H9 (cell line): ENCODE measurements around the gene CHN2. TPM values are rescaled to one million over a fixed set of nuclear protein-coding genes. Genes with fewer than 3 reads are reported as not detected.

Source experiments
- DNase-seq: peaks from one replicate; pipeline ENCODE4 v3.0.0-alpha.2; 2017
- H2AFZ ChIP-seq: one replicate; pipeline ENCODE4 v1.6.1; 2013; ENCODE audit warnings: mild to moderate bottlenecking, low read length, control low read depth, moderate library complexity
- H2AK5ac ChIP-seq: 2 replicates; pipeline ENCODE4 v1.6.1; 2013; ENCODE audit warnings: low read length, control low read depth, mixed read lengths; ENCODE audit not compliant: insufficient read length
- H2BK120ac ChIP-seq: one replicate; pipeline ENCODE4 v1.6.1; 2013; ENCODE audit warnings: low read depth, mild to moderate bottlenecking, low read length, control low read depth, inconsistent platforms; ENCODE audit not compliant: poor library complexity, severe bottlenecking
- H2BK12ac ChIP-seq: 2 replicates; pipeline ENCODE4 v1.6.1; 2013; ENCODE audit warnings: low read length, control low read depth, mixed read lengths, low read depth; ENCODE audit not compliant: insufficient read length
- H2BK15ac ChIP-seq: 2 replicates; pipeline ENCODE4 v1.6.1; 2013; ENCODE audit warnings: low read depth, low read length, control low read depth
- H2BK20ac ChIP-seq: one replicate; pipeline ENCODE4 v1.6.1; 2013; ENCODE audit warnings: low read depth, mild to moderate bottlenecking, low read length, control low read depth, inconsistent platforms; ENCODE audit not compliant: poor library complexity, severe bottlenecking
- H2BK5ac ChIP-seq: 2 replicates; pipeline ENCODE4 v1.6.1; 2013; ENCODE audit warnings: low read length, control low read depth, mixed read lengths; ENCODE audit not compliant: insufficient read length
- H3K14ac ChIP-seq: 2 replicates; pipeline ENCODE4 v1.6.1; 2013; ENCODE audit warnings: low read length, control low read depth; ENCODE audit not compliant: insufficient read depth
- H3K18ac ChIP-seq: 2 replicates; pipeline ENCODE4 v1.6.1; 2013; ENCODE audit warnings: low read depth, mild to moderate bottlenecking, mixed read lengths, low read length, control low read depth; ENCODE audit not compliant: insufficient read length
- H3K23ac ChIP-seq: 2 replicates; pipeline ENCODE4 v1.6.1; 2013; ENCODE audit warnings: low read length, control low read depth, mixed read lengths, low read depth; ENCODE audit not compliant: insufficient read length
- H3K23me2 ChIP-seq: 2 replicates; pipeline ENCODE4 v1.6.1; 2013; ENCODE audit warnings: low read depth, mild to moderate bottlenecking, mixed read lengths, low read length, control low read depth; ENCODE audit not compliant: insufficient read length, poor library complexity, severe bottlenecking
- H3K27ac ChIP-seq: 2 replicates; pipeline ENCODE4 v1.5.1; 2013; ENCODE audit warnings: low read length, control low read depth, mixed read lengths, low read depth; ENCODE audit not compliant: insufficient read length
- H3K27me3 ChIP-seq: 2 replicates; pipeline ENCODE4 v1.6.1; 2013; ENCODE audit warnings: low read length, control low read depth, inconsistent platforms; ENCODE audit not compliant: insufficient read depth
- H3K4ac ChIP-seq: 2 replicates; pipeline ENCODE4 v1.6.1; 2013; ENCODE audit warnings: low read depth, mild to moderate bottlenecking, control low read depth, inconsistent platforms, low read length, moderate library complexity
- H3K4me1 ChIP-seq: 2 replicates; pipeline ENCODE4 v1.6.1; 2013; ENCODE audit warnings: low read length, control low read depth, inconsistent platforms; ENCODE audit not compliant: insufficient read depth
- H3K4me2 ChIP-seq: 2 replicates; pipeline ENCODE4 v1.6.1; 2013; ENCODE audit warnings: low read length, control low read depth, mixed read lengths; ENCODE audit not compliant: insufficient read length, insufficient read depth
- H3K56ac ChIP-seq: 2 replicates; pipeline ENCODE4 v1.6.1; 2013; ENCODE audit warnings: low read depth, mild to moderate bottlenecking, mixed read lengths, low read length, control low read depth; ENCODE audit not compliant: insufficient read length
- H3K79me1 ChIP-seq: 2 replicates; pipeline ENCODE4 v1.6.1; 2013; ENCODE audit warnings: low read depth, mild to moderate bottlenecking, moderate library complexity, low read length, control low read depth, inconsistent platforms; ENCODE audit not compliant: insufficient read depth, poor library complexity, severe bottlenecking
- H3K79me2 ChIP-seq: 2 replicates; pipeline ENCODE4 v1.6.1; 2013; ENCODE audit warnings: low read length, control low read depth, inconsistent platforms; ENCODE audit not compliant: insufficient read depth
- H3K9ac ChIP-seq: 2 replicates; pipeline ENCODE4 v1.6.1; 2013; ENCODE audit warnings: low read length, control low read depth, mixed read lengths; ENCODE audit not compliant: insufficient read length; ENCODE audit errors: extremely low read depth
- H3K9me3 ChIP-seq: one replicate; pipeline ENCODE4 v1.6.1; 2013; ENCODE audit warnings: low read depth, low read length, inconsistent platforms; ENCODE audit not compliant: control insufficient read depth
- H3T11ph ChIP-seq: one replicate; pipeline ENCODE4 v1.6.1; 2013; ENCODE audit warnings: mild to moderate bottlenecking, low read length, control low read depth, inconsistent platforms
- H4K20me1 ChIP-seq: one replicate; pipeline ENCODE4 v1.6.1; 2013; ENCODE audit not compliant: control insufficient read depth, insufficient read length, insufficient read depth
- H4K5ac ChIP-seq: 2 replicates; pipeline ENCODE4 v1.6.1; 2013; ENCODE audit warnings: low read depth, mild to moderate bottlenecking, mixed read lengths, low read length, control low read depth; ENCODE audit not compliant: insufficient read length
- H4K8ac ChIP-seq: replicated peaks from 2 replicates; pipeline ENCODE4 v1.6.1; 2013; ENCODE audit warnings: low read length, control low read depth, mixed read lengths, low read depth; ENCODE audit not compliant: insufficient read length
- H4K91ac ChIP-seq: 2 replicates; pipeline ENCODE4 v1.6.1; 2013; ENCODE audit warnings: low read depth, mild to moderate bottlenecking, moderate library complexity, mixed read lengths, low read length, control low read depth; ENCODE audit not compliant: insufficient read length
- H3K27ac Mint-ChIP-seq, 3 experiments: 2 replicates in 2 of 3; 3 replicates in 1 of 3; pipeline ENCODE4 v1.8.0; 2020 to 2021; ENCODE audit warnings: mixed read lengths in 3 of 3, mild to moderate bottlenecking in 1 of 3, moderate library complexity in 1 of 3
- H3K27me3 Mint-ChIP-seq: 2 replicates; pipeline ENCODE4 v1.8.0; 2021; ENCODE audit warnings: low read depth, mild to moderate bottlenecking, moderate library complexity, mixed read lengths
- H3K36me3 Mint-ChIP-seq, 3 experiments: 2 replicates in 2 of 3; 3 replicates in 1 of 3; pipeline ENCODE4 v1.8.0; 2020 to 2021; ENCODE audit warnings: low read depth in 3 of 3, mixed read lengths in 3 of 3; ENCODE audit not compliant: insufficient read depth in 1 of 3
- H3K4me1 Mint-ChIP-seq, 2 experiments: 2 replicates each; pipeline ENCODE4 v1.8.0; 2020; ENCODE audit warnings: mixed read lengths in 2 of 2
- H3K4me3 Mint-ChIP-seq, 2 experiments: 2 replicates in 1 of 2; 3 replicates in 1 of 2; pipeline ENCODE4 v1.8.0; 2020 to 2021; ENCODE audit warnings: mild to moderate bottlenecking in 2 of 2, mixed read lengths in 2 of 2, moderate library complexity in 1 of 2
- H3K9me3 Mint-ChIP-seq, 2 experiments: 2 replicates in 1 of 2; 3 replicates in 1 of 2; pipeline ENCODE4 v1.8.0; 2020; ENCODE audit warnings: mild to moderate bottlenecking in 2 of 2, mixed read lengths in 2 of 2, moderate library complexity in 1 of 2
- CTCF ChIP-seq: fragments of 200-600 bp; sonication (generic); conservative IDR thresholded peaks from 3 replicates; pipeline ENCODE4 v1.8.0; 2021; ENCODE audit warnings: antibody characterized with exemption, mild to moderate bottlenecking
- WGBS: extraction: QIAGEN DNeasy Blood & Tissue Kit; methylation state at CpG from one replicate; pipeline ENCODE4 v1.1.7; 2013; ENCODE audit warnings: missing lambda C conversion rate, low lambda C conversion rate, mixed read lengths; ENCODE audit not compliant: insufficient read length; ENCODE audit errors: extremely low coverage; 5-methylcytosine and 5-hydroxymethylcytosine counted together
- total RNA-seq: library from RNA; stranded (reverse); gene quantifications from 2 replicates; pipeline ENCODE4 v1.2.1, GENCODE V29; 2021

The CHN2 gene
- total RNA-seq, 1 experiment from 2014 or later = 3.3 TPM

GRCh38 chr7:29495653-29496052 is 301.1 kb downstream of the CHN2 start:
- no peak overlapping the region for H3K14ac ChIP-seq
- H3K36me3 Mint-ChIP-seq = no peaks in the 10 kb centered on the region
- no peaks in the 10 kb centered on the region for H3K79me2 ChIP-seq
- H2BK5ac ChIP-seq = no peak overlapping the region
- no peaks in the 10 kb centered on the region for H3K79me1 ChIP-seq
- H3K27me3 Mint-ChIP-seq = peaks cover 21% of the 10 kb centered on the region
- H2BK20ac ChIP-seq = no peak overlapping the region
- H4K5ac ChIP-seq = no peak overlapping the region
- no peak overlapping the region for H3K4me2 ChIP-seq
- no peaks in the 10 kb centered on the region for H3K9me3 ChIP-seq
- no peak overlapping the region for H2BK15ac ChIP-seq
- no peak overlapping the region for H2BK120ac ChIP-seq
- no peak overlapping the region for H3K27ac ChIP-seq
- H2BK12ac ChIP-seq = no peak overlapping the region
- H3K56ac ChIP-seq = no peak overlapping the region
- no peaks in the 10 kb centered on the region for H3K23me2 ChIP-seq
- H3K4me3 Mint-ChIP-seq = peak overlapping the region in 1 of 2 experiments; percentile 43; a peak in 1 of 5 replicates
- peaks cover 15 to 17% of the 10 kb centered on the region in 2 experiments for H3K4me1 Mint-ChIP-seq
- H2AFZ ChIP-seq = no peak overlapping the region
- H3K27ac Mint-ChIP-seq = peak overlapping the region in 1 of 3 experiments; percentile 27; a peak in 1 of 7 replicates
- H2AK5ac ChIP-seq = no peak overlapping the region
- no peaks in the 10 kb centered on the region for H4K20me1 ChIP-seq
- no peak overlapping the region for H3K9ac ChIP-seq
- no peak overlapping the region for H3T11ph ChIP-seq
- H3K9me3 Mint-ChIP-seq = no peaks in the 10 kb centered on the region
- no peak overlapping the region for H4K8ac ChIP-seq
- H4K91ac ChIP-seq = no peak overlapping the region
- no CpG with 5 or more reads among the region's 7 CpGs for WGBS
- H3K4ac ChIP-seq = no peak overlapping the region
- no peak for TF ChIP-seq CTCF
- H3K23ac ChIP-seq = no peak overlapping the region
- H3K27me3 ChIP-seq = no peaks in the 10 kb centered on the region
- no peak overlapping the region for H3K18ac ChIP-seq
- peaks cover 5% of the 10 kb centered on the region; the same call in 1 of the 2 replicates for H3K4me1 ChIP-seq
- DNase-seq = peak; percentile 55
